GM12891 (cell line): ENCODE measurements around the gene BMP5.

Experiments
- DNase-seq: peaks from one replicate; pipeline ENCODE4 v3.0.0; 2011; ENCODE audit warnings: low spot score; ENCODE audit not compliant: insufficient read length
- FAIRE-seq: peaks from 2 replicates; lab custom pipeline; 2011; peaks lifted over from hg19 to GRCh38; lab: Jason Lieb, UNC
- PAX5 ChIP-seq: IDR thresholded peaks from 2 replicates; pipeline ENCODE4 v1.6.1; 2011; ENCODE audit warnings: low read length, moderate library complexity, mild to moderate bottlenecking; ENCODE audit not compliant: insufficient read depth, severe bottlenecking
- POLR2A ChIP-seq: IDR thresholded peaks from 2 replicates; pipeline ENCODE4 v1.6.1; 2011; ENCODE audit warnings: low read depth, low read length, control low read depth
- POLR2AphosphoS5 ChIP-seq: IDR thresholded peaks from 2 replicates; pipeline ENCODE4 v1.6.1; 2011; ENCODE audit warnings: low read depth, low read length, control low read depth
- POU2F2 ChIP-seq: IDR thresholded peaks from 2 replicates; pipeline ENCODE4 v1.6.1; 2011; ENCODE audit warnings: low read depth, mild to moderate bottlenecking, control low read depth, low read length, moderate library complexity
- SPI1 ChIP-seq: IDR thresholded peaks from 2 replicates; pipeline ENCODE4 v1.6.1; 2011; ENCODE audit warnings: low read depth, low read length, control low read depth
- TAF1 ChIP-seq: IDR thresholded peaks from 2 replicates; pipeline ENCODE4 v1.6.1; 2011; ENCODE audit warnings: low read depth, low read length, control low read depth

Gene BMP5

DNA sequence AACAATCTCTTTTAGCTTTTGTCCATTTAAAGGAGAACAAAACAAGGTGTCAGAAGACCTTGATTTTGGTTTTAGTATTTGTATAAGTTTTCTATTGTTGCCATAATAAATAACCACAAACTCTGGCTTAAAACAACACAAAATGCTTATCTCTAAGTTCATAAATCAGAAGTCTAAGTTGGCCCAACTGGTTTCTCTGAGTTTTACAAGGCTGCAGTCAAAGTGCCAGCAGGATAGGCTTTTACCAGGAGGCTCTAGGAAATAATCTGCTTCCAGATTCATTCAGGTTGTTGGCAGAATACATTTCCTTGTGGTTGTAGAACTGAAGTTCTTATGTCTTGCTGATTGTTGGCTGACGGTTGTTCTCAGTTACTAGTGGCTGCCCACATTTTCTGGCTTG is 149.2 kb downstream of the BMP5 start:
- DNase-seq (no peak), FAIRE-seq (no peak)
- TF ChIP-seq TAF1 (no peak), PAX5 (no peak), SPI1 (no peak), POLR2AphosphoS5 (no peak), POU2F2 (no peak), POLR2A (no peak)

DNA sequence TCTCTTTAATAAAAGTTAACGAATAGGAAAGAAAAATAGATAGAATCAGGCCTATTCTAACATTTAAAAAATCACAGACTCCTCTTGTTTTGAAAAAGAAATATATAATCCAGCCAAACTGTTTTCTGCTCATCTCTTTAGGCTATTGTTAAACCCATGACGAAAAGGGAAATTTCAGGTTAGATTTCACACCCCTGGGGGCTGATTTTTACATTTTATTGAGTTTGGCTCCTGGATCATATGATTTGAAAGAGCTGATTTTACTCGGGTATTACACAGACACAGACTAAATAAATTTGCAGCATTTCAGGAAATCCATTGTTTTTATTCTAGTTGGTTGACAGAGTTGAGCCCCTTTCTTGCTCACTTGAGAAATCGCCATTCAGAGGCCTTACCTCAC is 160.6 kb downstream of the BMP5 start:
- FAIRE-seq (no peak), DNase-seq (no peak)
- TF ChIP-seq POLR2AphosphoS5: no peak
- TF ChIP-seq TAF1: no peak

DNA sequence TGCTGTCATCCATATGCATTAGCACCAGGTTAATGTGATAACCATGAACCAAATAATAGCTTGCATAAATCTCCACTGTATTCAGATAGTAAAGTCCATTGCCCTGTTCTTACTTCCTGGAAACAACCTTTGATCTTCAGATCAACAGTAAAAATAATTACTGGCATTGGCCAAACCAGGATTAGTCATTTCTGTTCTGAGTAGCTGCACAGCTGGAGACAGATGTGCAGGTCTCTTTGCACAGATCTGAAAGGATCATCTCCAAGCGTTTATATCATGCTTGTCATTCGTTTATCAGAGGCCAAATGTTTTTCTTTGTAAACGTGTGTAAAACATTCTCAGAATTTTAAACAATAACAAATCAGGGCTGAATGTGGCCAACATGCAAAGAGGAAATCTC is 162.0 kb downstream of the BMP5 start:
- no peak for TF ChIP-seq SPI1
- TF ChIP-seq PAX5: no peak
- no peak for TF ChIP-seq POU2F2
- no peak for TF ChIP-seq TAF1

DNA sequence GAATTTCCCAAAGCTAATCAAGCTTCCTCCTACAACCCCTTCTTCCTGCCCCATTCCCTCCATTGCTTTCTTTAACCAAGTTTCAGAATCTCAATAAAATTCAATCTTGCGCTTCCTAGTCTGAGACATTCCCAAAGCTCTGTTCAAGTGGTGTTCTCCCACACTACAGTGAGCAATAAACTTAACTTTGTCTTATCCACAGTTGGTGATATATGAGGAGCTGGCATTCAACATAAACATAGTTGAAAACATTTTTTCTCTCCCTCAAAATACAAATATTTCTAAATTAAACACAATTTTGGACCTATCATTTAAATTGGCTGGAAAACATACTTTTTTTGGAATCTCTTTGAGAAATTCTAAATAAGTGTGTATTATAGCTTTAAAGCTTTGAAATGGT is 166.7 kb downstream of the BMP5 start:
- no peak for FAIRE-seq
- TF ChIP-seq TAF1: no peak
- no peak for TF ChIP-seq POLR2A
- no peak for TF ChIP-seq POLR2AphosphoS5
- no peak for TF ChIP-seq SPI1
- no peak for TF ChIP-seq PAX5
- no peak for TF ChIP-seq POU2F2
- no peak for DNase-seq

More for the DNA sequence above, 162.0 kb downstream of the BMP5 start:
- FAIRE-seq: no peak
- DNase-seq: no peak

DNA sequence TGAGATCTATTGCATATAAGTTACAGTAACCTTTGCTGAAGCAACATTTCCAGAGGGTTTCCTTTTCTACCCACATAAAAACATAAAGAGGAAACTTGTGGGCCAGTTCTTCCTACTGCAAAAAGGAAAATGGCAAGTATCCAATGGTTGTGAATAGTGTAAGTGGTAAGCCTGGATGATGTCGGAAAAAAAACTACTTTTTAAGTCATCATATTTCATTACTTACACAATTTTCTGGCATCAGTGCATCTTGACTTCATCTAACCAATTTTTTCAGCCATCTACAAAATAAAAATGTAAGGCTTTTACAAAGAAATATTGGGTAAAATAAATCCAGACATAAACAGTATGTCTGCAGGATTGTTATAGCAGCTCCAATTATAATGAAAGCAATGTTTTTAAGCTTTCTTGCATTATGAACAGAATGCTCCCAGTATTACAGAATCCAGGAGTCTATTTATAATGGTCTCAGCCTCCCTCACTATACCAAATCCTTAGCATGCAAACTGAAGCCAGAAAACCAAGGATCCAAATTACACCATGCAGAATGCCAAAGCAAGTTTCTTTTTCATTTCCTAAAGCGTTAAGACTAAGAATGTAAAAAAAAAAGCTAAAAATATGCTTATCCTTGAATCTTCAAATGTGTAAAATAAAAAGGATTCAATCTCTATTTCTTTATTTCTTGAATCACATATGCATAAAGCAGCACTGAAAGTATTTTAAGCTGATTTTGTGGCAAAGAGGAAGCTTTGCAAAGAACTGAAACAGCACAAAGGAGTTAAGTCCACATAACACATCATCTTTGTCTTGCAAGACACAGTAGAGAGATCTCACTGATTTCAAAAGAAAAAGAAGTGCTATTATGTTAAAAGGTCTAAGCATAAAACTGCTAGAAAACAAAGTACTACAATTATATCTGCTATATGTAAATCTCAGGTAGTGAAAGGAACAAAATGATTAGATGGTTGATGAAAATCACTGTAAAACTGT is 169.6 kb downstream of the BMP5 start:
- DNase-seq: no peak
- FAIRE-seq: no peak
- TF ChIP-seq POLR2AphosphoS5 (no peak), POLR2A (no peak), POU2F2 (no peak), TAF1 (no peak), PAX5 (no peak), SPI1 (no peak)

DNA sequence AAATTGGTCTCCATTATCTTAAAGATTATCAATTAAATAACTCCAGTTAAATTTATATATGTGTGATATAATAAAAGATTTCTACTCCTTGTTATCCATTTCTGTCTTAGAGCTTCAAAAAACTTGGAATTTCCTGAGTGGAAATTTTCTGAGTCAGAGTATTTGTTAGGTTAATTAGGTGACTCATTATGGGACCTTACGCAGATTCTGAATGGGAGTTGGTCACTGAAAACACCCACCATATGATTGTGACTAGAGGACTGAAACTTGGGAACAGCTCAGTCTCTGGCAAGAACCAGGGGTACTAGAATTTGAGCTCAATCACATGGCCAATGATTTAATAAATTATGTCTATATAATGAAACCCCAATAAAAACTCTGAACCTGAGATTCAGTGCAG is 171.0 kb downstream of the BMP5 start:
- TF ChIP-seq POLR2A: no peak
- TF ChIP-seq POU2F2: no peak
- TF ChIP-seq POLR2AphosphoS5: no peak
- no peak for TF ChIP-seq SPI1
- TF ChIP-seq PAX5: no peak
- no peak for TF ChIP-seq TAF1
- DNase-seq: no peak
- no peak for FAIRE-seq
